GDM1 (cell line): ENCODE results near the gene YWHAE.
"Not testable (repeated sequence)": the region's sequence is repeated elsewhere in the genome, so short reads cannot be mapped to it uniquely, and the experiment has no call there.

Source experiments
- DNase-seq: peaks from one replicate; lab custom pipeline; 2025; lab: John Stamatoyannopoulos, UW

The YWHAE gene

DNA sequence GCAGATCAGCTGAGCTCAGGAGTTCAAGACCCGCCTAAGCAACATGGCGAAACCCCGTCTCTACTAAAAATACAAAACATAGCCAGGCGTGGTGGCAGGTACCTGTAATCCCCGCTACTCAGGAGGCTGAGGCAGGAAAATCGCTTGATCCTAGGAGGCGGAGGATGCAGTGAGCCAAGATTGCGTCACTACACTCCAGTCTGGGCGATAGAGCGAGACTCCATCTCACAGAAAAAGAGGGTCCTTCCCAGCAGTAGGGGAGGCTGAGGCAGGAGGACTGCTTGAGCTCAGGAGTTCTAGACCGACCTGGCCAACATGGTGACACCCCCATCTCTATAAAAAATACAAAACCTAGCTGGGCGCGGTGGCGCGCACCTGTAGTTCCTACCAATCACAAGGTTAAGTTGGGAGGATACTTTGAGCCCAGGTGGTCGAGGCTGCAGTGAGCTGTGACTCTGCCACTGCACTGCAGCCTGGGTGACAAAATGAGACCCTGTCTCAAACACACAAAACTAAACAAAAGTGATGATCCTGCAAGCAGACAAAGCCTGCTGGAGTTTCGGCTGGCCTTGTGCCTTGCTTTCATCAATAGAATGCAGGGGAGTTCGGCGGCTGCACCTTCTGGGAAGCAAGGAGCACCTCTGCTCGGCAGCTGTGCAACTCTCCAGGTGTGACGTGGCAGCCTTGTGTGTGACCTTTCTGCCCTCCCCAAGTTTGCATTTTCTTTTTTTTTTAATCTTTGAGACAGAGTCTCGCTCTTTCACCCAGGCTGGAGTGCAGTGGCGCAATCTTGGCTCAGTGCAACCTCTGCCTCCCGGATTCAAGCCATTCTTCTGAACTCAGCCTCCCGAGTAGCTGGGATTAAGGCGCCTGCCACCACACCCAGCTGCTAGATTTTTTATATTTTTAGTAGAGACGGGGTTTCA is 12.4 kb upstream of the YWHAE start:
- no peak for DNase-seq

DNA sequence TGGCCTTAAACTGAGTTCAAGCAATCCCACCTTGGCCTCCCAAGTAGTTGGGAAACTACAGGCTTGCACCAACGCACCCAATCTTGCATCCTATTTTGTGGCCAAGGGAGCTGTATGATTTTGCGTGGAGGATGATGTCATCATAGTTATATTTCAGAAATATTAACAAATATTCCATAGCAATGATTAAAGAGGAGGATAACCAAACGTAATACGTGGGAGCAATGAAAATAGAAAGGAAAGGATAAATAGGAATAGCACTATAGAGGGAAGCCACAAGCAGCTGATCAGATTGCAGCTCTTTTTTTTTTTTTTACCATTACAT is 2.2 kb upstream of the YWHAE start:
- no peak for DNase-seq

DNA sequence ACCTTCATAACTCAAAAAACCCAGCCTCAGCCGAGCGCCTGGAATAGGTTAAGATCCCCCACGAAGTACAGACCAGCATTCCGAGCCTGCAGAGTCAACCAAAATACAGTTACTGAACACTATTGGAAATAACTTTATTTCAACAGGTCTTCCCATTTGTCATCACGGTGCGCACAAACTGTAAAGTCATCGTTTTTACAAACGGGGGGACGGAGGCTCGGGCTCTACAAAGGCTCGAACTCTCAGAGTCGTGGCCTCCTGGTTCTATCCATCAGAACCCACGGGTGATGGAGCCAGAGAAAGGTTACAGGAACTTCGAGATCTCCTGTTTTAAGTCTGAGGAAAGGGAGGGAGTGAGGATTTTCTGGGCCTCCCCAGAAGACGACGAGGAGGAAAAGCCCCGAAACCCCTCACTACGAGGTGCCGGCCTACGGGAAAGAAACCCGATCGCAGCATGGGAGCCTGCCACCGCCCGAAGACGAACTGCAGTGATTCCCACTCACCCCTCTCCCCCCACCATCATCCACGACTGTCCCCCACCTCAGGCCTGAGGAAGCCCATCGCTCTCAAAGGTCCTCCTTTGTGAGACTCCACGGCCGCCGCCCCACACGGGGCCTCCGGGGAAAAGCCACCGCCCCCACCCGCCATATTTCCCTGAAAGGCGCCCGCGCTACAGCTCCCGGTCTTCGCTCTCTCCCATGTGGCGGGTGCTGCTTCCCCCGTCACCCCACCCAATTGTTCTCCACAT is 917 bp downstream of the YWHAE start:
- DNase-seq: peak; percentile 52

DNA sequence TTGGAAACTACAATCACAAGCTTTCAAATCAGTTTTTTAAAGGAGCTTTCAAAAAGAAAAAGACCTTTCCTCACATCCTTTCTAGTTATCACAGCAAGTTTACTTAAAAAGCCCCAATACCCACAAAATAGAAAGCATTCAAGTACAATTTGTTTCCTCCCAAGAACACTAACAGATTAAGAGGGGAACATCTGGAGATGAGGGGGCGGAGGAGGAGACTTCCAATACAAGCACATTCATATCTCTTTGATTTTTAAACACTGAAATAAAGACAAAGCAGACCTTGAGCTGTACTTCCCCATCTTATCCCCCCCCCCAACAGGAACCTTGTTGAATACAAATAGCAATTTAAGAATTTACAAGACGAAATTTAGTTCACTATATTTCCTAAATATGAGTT is 2.0 kb downstream of the YWHAE start:
- DNase-seq: no peak

DNA sequence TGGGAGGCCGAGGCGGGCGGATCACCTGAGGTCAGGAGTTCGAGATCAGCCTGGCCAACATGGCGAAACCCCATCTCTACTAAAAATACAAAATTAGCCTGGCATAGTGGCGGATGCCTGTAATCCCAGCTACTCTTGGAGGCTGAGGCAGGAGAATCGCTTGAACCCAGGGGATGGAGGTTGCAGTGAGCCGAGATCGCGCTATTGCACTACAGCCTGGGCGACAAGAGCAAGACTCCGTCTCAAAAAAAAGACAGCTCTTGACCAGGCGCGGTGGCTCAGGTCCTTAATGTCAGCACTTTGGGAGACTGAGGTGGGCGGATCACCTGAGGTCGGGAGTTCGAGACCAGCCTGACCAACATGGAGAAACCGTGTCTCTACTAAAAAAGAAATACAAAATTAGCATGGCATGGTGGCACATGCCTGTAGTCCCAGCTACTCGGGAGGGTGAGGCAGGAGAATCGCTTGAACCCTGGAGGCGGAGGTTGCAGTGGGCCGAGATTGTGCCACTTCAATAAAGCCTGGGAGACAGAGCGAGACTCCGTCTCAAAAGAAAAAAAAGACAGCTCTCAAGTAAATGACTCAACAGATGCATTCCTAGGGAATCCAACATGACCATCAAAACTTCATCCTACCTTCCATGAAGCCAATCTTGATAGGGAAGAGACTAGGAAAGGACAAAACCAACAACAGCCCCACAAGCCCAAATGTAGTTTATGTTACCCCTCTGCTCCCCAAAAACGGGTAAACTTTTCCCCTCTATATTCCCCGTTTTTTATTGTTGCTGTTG is 4.0 kb downstream of the YWHAE start:
- not testable (repeated sequence) for DNase-seq

DNA sequence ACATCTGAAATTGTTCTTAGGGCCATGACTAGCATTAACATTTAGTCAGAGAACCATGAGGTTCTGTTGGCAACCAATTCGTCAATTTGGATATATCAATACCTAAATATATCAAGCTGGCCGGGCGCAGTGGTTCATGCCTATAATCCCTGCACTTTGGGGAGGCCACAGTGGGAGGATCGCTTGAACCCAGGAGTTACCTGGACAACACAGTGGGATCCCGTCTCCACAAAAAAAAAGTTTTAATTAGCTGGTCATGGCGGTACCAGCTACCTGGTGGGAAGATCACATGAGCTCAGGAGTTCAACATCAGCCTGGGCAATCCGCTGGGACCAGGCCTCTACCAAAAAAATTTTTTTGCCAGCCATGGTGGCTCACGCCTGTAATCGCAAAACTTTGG is 8.4 kb downstream of the YWHAE start:
- no peak for DNase-seq

DNA sequence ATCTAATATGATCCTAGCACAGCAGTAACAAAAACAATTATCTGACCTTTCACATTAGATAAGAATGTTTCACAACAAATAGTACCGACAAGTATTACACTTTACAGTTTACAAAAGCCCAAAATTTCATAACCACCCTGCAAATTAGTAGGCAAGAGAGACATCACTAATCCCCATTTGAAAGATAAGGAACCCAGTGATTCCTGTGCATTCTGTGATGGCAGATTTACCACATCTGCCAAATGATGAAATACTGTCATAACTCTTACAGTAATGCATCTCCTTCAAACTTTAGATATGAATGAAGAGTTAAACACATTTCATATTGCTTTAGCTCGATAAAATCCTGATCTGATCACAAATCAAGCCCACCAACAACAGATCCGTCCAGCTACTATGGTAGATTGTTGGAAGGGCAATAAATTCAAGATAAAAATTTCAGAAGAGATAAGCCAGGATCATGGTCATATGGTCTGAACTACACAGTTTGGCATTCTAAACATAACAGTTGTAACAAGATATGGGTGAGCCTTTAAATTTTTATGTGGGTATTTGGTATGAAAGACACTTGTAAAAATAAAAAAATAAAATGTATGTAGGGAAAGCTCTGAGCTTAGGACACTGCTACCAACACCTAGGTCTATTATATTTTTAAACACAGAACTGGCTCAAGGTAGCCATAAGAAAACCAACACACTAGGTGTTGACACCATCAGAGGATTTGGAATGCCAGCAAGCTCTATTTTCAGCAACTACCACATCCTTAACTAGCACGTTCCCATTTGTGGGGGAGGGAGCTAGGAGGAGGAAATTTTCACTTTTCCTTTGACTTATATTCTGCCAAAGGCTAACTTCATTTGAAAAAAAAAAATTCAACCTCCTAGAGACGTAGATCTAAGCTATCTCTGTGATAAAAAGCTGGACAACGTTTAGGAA is 9.3 kb downstream of the YWHAE start:
- DNase-seq: no peak

DNA sequence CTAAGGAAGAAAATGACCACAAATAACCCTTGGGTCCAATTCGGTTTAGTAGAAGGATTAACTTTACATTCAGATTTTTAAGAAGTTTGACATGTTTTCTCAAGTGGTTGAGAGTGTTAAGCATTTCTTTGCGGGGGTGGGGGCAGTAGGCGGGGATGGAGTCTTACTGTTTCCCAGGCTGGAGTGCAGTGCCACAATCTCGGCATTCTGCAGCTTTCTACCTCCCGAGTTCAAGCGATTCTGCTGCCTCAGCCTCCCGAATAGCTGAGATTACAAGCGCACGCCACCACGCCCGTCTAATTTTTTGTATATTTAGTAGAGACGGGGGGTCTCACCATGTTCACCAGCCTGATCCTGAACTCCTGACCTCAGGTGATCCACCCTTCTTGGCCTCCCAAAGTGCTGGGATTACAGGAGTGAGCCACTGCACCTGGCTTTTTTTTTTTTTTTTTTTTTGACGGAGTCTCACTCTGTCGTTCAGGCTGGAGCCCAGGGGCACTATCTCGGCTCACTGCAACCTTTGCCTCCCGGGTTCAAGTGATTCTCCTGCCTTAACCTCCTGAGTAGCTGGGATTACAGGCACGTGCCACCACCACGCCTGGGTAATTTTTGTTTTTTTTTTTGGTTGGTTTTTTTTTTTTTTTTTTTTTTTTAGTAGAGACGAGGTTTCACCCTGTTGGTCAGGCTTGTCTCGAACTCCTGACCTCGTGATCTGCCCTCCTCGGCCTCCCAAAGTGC is 12.4 kb downstream of the YWHAE start:
- DNase-seq: not testable (repeated sequence)

DNA sequence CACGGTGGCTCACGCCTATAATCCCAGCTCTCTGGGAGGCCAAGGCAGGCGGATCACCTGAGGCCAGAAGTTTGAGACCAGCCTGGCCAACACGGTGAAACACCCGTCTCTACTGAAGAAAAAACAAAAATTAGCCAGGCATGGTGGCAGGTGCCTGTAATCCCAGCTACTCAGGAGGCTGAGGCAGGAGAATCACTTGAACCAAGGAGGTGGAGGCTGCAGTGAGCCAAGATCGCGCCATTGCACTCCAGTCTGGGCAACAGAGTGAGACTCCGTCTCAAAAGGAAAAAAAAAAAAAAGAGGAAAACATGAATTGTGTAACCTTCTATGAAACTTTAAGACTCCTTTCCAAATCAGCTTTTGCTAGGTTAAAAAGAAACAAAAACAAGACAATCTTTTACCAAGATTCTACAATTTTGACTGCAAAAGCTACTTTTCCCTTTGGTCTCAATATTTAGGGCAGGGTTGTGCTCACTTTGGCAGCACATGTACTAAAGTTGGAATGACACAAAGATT is 13.3 kb downstream of the YWHAE start:
- DNase-seq: not testable (repeated sequence)

DNA sequence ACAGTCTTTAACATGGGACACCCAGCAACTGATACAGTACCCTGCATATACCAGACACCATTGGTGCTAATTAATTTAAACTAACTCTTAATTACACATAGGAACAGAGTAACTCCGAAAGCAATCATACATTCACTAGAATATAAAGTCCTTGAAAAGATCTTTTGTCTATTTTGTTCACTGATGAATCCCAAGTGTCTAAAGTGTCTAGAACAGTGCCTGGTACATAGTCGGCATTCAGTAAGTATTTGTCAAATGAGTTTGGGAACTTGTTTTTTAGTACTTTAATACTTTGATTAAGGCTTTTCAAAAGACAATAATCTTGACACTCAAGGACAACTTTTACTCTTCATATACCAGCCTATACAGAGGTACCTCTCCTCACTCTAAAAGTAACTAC is 13.8 kb downstream of the YWHAE start:
- no peak for DNase-seq

DNA sequence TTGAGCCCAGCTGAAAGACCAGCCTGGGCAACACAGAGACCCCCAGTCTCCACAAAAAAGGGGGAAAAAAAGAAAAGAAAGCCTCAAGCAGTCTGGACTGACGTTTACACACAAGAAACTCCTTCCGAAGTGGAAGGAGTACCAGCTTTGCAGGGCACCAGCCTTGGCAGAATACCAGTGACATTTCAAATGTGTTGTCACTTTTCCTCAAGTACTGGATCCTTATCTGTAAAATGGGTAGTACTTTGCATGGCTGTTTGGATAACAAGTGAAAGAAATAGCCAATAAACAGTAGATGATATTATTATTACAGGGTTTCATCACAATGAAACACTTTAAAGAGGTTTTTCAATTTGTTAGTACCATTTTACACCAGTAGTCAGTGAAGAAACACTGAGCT is 14.2 kb downstream of the YWHAE start:
- DNase-seq: no peak

DNA sequence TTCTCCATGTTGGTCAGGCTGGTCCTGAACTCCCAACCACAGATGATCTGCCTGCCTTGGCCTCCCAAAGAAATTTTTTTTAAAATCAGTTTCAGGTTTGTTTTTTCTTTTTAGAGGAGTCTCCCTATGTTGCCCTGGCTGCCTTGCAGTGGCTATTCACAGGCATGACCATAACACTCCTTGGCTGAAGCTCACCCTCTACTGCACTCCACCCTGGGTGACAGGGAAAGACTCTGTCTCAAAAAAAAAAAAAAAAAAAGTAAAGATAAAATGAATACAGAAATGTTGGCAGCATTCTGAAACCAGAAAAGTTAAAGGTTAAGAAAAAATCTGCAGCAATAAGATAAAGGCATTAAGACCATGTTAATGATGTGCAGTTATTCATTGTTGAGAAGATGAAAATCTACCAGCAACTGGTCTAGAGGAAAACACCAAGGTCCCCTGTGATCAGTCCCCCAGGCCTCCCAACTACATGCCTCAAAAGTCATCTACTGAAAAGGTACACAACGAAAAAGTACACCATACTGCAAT is 15.1 kb downstream of the YWHAE start:
- DNase-seq: no peak

DNA sequence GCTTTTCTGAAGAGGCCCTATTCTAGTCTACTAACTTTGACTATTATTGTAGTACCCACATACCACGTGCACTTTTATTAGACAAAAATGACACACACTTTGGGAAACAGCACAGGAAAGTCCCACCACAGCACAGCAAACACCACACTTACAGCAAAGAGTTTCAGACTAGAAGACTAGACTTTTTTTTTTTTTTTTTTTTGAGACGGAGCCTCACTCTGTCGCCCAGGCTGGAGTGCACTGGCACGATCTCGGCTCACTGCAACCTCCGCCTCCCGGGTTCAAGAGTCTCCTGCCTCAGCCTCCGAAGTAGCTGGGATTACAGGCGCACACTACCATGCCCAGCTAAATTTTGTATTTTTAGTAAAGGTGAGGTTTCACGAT is 20.1 kb downstream of the YWHAE start:
- no peak for DNase-seq

DNA sequence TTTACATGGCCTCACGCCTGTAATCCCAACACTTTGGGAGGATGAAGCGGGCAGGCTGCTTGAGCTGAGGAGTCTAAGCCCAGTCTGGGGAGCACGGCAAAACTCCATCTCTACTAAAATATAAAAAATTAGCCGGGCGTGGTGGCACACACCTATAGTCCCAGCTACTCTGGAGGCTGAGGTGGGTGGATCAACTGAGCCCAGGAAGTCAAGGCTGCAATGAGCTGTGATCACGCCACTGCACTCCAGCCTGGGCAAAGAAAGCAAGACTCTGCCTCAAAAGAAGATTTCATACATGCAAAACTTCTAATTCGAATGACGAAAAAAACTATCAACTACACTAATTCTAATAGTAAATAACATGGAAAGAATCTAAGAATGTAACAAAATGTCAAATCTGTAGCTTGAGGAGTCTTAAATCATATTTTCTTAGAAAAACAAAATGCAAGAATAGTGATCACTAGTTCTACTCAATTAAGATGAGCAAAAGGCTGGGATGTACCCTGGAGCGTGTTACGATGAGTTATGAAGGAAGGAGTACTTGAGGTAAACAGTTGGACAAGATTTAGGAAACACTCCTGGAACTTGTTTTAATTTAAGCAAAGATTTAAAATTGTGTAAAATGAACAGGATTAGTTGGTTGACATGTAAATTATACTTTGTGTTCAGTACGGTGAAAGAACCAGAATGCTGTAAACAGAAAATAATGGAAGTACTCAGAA is 20.7 kb downstream of the YWHAE start:
- no peak for DNase-seq

DNA sequence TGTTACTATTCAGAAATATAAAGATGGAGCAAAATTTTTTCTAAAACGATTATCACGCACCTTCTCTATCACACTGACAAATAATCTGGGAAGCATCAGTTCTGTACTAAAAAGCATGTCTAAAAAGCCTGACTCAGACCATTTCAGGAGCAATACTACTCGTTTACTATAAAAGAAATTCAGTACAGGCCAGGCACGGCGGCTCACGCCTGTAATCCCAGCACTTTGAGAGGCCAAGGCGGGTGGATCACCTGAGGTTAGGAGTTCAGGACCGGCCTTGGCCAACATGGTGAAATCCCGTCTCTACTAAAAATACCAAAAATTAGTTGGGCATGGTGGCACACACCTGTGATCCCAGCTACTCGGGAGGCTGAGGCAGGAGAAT is 21.6 kb downstream of the YWHAE start:
- not testable (repeated sequence) for DNase-seq

DNA sequence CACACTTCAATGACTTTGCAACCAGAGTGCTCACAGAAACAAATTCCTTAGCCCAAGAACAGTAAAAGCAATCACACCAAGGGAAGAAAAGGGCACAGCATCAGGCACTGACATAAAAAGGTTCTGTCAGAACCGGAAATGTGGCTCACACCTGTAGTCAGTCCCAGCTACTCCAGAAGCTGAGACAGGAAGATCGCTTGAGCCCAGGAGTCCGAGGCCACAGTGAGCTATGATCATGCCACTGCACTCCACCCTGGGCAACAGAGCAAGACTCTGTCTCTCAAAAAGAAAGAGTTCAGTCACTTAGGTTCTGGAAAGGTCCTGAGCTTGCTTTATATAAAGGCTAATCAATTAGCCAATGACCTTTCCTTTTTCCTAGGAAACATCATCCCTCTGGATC is 22.7 kb downstream of the YWHAE start:
- no peak for DNase-seq

DNA sequence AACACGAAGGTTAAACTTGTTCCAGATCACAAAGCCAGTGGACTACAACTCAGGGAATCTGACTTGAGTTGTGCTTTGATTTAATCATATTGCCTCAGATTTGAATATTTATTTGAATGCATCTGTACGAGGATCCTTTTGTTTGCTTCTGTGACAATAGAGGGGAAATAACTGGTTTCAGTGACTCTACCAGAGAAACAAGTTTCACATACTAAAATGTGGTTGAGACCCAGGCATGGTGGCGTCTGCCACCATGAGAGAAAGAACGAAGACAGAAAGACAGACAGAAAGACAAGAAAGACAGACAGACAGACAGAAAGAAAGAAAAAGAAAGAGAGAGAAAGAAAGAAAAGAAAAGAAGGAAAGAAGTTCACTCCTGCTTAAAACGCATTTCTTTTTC is 24.0 kb downstream of the YWHAE start:
- no peak for DNase-seq

DNA sequence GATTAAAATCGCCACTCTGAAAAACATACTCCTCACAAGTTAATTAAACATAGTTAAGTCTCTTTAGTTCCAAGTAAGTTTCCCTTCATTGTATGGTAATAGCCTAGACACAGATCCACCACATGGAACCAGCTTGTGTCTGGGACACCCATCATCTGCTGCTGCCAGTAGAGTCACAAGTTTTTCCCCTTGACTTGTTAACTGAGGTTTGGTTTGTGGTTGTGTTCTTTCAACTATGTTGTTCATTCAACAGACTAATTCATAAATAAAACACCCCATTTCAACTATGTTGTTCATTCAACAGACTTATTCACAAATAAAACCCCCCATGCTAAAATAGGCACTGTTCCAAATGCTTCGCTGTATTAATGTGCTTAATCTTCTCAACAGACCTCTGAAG is 24.4 kb downstream of the YWHAE start:
- DNase-seq: no peak

DNA sequence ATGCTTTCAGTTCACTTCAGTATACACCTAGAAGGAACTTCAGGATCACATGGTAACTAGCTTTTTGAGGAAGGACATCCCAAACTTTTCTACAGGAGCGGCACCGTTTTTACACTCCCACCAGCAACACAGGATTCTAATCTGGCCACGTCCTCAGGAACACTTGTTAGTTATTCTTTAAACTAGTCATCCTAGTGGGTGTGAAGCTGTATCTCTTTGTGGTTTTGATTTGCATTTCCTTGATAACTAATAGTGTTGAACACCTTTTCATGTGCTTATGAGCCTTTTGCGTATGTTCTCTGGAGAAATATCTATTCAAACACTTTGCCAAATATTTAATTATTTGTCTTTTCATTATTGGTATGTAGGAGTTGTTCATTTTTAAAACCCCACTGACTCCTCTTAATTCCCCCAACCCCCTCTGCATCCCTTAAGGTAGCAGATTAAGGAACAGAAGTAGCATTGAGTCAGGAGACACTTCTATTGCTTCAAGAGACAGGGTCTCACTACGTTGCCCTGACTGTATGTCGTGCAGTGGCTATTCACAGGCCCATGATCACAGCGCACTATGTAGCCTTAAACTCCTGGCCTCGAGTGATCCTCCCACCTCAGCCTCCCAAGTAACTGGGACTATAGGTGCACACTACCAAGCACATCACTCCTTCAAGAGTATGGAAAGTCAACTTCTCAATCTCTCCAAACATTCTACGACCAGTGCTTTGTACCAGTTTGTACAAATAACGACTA is 25.4 kb downstream of the YWHAE start:
- DNase-seq: no peak
